Activated gamma-delta T cell (primary cell): Measurements from ENCODE around the gene ESR2.
"Not testable (repeated sequence)": the region's sequence is repeated elsewhere in the genome, so short reads cannot be mapped to it uniquely, and the experiment has no call there.

Source experiments
- DNase-seq: peaks from one replicate; lab custom pipeline; 2025; lab: John Stamatoyannopoulos, UW

Gene ESR2

DNA sequence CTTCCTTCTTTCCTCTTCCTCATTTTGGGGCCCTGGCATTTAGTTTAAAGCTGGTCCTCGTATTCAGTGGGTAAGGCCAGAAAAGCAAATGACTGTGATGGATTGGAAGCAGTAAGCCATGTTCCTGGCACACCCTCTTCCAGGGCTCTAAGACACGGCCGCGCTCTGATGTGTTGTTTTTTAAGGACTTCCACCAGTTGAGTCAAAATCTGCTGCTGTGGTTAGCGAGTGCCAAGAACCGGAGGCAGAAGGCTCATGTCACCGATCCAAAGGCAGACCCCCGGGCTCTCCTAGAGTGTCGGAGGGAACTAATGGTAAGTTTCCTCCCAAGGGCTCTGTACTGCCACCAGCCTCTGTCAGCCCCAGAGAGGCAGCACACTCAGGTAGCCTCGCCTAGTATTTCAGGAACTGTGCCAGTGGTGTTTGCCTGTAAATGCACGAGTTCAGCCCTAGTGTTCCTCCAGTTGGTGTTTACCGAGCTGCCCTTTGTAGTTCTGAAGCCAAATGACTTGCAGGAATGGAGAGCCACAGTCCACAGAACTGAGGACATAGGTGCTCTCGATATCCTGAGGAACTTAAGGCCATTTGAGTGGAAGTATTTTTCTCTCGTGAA, 72.7 kb downstream of the ESR2 start:
- no peak for DNase-seq

DNA sequence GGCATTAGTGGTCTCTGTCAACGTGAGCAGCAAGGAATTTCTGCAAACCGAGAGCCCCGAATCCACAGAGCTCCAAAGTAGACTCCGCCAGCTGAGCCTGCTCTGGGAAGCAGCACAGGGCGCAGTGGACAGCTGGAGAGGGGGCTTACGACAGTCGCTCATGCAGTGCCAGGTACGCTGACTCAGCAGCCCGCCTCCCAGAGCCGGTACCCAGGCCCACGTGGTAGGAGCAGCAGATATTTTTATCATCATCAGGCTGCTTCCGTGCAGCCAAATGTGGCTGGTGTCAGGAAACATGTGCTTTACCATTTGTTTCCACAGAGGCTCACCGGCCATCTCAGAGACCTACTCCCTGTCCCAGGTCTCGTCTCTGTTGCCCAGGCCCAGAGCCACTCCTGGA, 73.7 kb downstream of the ESR2 start:
- no peak for DNase-seq

DNA sequence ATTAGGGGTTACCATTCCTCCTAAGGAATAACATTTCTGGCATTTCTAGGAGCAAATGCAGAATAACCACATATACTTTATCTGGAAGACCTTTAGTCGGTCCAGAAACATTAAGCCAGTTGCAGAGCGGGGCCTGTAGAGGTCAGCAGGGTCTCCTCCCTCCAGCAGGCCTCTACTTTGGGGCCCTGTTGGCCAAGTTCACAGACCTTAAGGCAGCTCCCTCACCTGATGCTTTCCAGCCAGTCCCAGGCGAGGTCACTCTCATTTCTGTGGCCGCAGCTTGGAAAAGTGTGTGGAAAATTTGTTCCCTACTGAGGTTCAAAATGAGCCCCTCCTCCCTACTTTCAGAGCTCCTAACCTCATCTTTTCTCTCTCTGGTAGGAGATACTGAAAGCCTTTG, 74.1 kb downstream of the ESR2 start:
- no peak for DNase-seq

DNA sequence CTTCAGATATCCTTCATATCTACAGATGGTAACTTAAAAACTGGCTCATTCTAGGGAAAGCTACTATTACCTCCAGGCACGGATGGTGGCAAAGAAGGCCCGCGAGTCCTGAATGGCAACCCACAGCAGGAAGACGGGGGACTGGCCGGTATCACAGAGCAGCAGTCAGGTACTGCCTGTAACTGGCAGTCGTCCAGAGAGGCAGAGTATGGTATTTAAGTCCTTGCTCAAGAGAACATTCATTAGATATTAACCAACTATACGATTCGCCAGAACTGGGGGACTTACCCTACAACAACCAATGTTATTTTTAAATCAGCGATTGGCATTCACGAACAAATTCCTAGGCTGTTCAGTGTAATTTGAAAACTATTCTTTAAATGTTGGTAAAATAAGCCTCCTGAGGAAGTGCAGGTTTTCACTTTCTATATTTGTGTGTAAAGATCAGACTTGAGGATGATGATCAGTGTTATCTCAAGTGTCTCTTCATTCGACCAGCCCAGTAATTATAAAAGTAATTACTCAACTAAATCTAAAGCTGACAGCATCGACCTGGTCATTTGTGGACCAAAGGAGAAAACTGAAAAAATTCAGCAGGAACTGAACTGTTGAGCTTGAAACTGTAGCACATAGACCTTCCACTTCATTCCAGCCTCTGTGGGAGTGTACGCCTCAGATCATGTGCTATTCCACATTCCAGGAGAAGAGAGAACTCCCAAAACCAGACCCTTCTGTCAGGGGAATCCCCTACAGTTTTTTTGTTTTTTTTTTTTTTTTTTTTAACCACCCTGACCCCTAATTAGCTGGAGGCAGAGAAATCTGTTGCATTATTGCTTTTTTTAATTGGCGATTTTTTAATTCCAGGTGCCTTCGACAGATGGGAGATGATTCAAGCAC, 75.6 kb downstream of the ESR2 start:
- no peak for DNase-seq

DNA sequence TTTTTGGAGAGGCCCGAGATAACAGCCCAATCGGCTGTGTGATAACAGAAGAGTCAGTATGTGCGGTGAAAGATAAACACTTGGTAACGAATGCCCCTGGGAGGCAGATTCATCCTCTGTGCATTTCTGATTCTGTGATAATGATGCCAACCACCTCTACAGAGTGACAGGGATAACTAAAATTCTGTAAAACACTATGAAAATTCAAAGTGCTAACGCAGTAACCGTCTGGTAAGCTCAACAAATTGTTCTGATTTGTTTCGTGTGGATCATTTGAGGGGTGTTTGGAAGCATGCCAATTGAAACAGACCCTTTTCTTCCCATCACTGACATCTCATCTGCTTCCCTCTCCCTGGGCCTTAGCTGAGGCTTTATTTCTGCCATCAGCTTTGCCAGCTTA, 76.3 kb downstream of the ESR2 start:
- DNase-seq = no peak

DNA sequence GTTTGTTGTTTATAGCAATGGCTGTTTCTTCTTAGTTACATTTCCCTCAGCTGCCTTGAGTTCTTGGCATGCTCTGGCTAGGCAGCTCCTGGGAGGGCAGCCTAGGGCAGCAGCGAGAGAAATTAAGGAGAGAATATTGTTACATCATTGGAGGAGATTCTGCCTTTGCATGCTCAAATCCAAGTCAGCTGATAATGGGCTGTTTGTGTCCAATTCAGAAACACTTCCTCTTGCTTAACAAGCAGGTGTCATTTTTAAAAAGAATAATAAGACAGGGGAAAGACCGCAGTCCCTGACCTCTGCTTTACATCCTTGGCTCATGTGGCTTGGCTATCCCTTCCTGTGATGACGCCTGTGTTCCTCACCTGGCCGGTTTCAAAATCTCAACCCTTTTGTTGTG, 76.9 kb downstream of the ESR2 start:
- DNase-seq = no peak

DNA sequence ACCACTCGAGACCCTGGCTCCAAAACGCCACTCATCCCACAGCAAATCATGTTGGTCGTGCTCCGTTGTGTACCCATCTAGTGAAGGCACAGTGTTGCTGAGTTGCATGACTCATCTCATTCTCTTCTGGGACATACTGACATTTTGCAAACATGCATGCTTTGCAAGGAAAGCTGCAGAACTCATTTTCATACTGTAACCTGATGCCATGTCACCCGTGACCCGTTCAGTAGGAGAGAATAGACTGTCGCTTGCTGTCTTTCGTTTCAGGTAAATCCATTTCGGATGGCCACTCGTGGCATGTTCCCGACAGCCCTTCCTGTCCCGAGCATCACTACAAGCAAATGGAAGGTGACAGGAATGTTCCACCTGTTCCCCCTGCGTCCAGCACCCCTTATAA, 78.2 kb downstream of the ESR2 start:
- no peak for DNase-seq

DNA sequence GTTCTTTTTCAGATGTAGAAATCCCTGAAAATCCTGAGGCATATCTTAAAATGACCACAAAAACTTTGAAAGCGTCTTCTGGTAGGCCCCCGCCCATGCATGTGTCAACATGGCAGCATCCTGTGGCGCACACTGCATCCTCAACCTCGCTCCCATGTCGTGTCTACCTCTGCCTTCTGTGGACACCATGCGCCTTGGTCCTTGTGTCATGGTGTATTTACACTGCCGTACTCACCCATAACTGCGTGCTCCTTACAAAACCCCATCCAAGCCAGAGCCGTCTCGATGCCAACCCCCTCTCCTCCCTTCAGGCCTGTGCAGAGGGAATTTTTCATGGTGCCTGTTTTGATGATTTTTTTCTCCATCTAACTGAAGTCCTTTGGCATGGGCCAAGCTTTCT, 78.9 kb downstream of the ESR2 start:
- DNase-seq = no peak

DNA sequence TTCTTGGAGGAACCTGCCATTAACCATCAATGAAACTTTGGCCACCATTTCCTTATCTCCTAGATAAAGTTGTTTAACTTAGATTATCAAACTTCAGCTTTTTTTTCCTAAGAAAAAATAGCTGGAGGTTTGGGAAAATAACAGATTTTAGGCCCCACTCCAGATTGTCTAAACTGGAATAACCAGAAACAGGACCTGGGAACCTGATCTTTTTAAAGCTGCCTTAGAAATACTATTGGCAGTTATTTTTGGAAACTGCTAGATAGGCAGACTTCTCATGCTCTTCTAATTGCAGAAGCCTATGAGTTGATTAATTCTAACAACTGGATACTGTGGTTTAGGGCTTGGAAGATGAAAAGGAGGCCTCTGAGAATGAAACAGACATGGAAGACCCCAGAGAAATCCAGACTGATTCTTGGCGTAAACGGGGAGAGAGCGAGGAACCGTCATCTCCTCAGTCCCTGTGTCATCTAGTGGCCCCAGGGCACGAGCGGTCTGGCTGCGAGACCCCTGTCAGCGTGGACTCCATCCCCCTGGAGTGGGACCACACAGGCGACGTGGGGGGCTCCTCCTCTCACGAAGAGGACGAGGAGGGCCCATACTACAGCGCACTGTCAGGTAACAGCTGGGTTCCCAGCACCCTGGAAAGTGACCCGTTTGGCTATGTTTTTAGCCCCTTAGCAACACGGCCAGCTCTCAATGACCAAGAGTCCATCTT, 80.2 kb downstream of the ESR2 start:
- no peak for DNase-seq

DNA sequence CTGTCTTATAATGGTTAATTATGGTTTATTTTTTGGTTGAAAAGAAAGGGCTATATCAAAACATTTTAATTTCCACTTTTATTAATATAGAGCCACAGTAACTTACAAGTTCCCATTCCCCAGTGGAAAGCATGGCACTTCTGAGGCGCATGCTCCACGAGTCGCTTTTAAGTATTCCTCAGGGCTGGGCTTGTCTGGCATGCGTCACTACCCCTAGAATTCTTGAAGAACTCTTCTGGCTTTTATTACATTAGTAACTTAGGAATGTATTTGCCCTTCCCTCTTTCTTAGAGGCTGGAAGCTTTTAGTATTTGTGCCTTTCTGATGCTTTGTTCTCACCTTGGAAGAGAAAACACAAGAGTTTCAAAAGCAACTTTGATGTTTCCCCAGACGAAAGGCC, 81.1 kb downstream of the ESR2 start:
- DNase-seq = no peak

DNA sequence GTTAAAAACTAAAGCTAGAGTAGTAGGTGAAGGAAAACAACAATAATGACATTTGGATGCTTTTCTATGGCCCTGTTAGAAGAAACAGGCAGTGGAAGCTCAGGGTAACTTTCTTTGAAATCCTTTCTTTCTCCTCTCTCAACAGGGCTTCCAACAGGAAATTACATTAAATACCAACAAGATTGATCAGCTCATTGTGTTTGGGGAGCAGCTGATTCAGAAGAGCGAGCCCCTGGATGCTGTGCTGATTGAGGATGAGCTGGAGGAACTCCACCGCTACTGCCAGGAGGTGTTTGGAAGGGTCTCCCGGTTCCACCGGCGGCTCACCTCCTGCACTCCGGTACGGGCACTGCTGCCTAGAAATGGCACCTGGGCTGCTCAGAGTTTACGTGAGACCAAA, 81.5 kb downstream of the ESR2 start:
- DNase-seq = no peak

DNA sequence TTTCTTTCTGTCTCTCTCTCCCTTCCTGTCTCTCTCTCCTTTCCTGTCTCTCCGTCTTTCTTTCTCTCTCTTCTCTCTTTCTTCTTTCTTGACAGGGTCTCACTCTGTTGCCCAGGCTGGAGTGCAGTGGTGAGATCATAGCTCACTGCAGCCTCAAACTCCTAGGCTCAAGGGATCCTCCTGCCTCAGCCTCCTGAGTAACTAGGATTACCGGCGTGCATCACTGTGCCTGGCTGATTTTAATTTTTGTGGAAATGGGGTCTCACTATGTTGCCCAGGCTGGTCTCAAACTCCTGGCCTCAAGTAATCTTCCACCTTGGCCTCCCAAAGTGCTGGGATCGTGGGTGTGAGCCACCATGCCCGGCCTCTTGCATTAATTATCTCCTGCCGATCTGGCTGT, 83.3 kb downstream of the ESR2 start:
- DNase-seq = not testable (repeated sequence)

DNA sequence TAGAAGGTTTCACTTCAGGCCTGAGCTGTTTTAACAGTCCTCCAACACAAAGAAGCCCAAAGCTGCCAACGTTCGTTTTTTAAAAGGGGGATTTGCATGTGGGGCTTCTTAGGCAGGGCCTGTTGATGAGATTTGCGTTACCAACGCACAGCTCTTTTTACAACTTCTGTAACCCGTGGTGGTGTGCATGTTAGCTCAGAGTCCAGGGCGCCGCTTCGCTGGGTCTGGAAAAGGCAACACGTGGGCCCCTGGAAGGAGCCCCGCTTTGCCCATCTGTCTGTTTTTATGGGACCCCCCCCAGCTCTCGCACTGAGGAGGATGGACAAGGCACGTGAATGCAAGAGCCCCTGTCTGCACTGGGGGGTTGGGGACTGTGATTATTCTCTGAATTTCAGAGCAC, 84.0 kb downstream of the ESR2 start:
- DNase-seq = no peak

DNA sequence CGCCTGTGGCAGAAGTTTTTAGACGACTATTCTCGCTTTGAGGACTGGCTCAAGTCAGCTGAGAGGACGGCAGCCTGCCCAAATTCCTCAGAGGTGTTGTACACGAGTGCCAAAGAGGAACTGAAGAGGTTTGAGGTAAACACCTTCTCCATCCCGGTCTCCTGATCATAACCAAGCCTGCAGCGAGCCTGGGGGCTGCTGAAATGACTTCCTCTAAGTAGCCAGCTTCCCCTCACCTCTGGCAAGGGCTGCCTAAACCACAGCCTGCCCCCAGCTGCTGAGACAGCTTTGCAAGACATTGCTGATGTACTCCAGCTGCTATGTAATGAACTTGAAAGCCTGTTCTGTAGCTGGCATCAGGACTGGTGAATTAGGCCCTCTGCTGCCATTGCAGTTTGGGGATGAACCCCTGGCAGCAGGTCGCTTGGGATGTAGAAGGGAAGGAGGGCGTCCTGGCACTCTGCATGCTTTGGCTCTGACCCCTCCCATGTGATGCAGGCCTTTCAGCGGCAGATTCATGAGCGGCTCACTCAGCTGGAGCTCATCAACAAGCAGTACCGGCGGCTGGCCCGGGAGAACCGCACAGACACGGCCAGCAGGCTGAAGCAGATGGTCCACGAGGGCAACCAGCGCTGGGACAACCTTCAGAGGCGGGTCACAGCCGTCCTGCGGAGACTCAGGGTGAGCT, 84.6 kb downstream of the ESR2 start:
- no peak for DNase-seq

DNA sequence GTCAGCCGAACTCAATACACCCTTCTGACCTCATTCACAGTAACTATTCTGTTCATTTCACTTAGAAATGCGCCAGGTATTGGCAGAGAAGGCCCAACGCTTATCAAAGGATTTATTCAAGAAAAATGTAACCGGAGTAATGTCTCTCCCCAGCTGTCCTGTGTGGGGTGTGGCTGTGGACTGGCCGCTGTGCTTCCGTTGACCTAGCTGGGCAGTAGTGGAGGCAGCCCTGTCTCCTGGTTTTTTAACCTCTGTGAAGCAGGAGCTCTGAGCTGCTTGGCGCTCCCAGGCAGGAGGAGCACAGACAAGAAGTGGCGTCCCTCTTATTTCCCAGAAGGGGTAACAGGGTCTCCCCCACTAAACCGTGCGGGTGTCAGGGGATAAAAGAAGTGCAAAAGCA, 85.2 kb downstream of the ESR2 start:
- no peak for DNase-seq

DNA sequence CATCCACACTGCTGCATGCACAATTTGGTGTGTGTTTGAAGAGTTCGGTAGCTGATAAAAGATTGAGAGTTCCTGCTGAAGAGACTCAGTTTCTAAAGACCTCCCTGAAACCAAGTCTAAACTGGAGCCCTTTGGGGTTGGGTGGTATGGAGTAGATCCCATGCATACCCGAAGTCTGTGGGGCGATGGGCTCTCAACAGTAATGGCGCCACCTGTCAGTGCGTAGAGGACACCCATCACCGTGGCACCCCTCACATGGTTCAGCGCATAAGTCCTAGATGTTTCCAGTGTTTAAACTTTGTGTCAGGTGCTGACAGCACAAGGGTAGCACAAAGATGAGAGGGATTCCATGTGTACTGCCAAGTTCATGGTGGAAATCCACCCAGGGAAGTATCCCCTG, 85.9 kb downstream of the ESR2 start:
- no peak for DNase-seq

DNA sequence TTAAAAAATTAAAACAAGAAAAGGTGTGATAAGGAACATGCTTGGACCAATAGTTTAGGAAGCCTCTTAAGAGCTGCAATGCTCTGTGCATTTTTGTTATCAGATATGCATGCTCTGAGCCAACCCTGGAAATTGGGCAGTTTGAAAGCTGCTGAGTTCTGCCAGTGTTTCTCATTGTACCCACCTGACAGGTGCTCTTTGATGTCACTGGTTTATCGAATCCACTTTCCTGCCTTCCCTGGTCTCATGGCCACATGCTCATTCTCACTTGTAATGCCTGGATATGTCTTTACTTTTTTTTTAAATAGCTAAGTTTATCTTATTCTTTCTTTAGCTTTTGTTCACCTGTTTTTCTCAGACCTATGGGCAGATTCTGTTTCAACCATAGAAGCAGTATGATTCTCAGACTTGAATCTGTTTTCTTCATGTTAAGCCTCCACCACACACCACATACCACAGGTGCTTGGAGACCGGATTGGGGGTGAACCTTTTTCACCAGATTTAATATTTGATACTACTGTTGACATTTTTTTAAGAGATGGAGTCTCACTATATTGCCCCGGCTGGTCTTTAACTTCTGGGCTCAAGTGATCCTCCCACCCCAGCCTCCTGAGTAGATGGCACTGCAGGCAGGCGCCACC, 90.7 kb downstream of the ESR2 start:
- DNase-seq = no peak

DNA sequence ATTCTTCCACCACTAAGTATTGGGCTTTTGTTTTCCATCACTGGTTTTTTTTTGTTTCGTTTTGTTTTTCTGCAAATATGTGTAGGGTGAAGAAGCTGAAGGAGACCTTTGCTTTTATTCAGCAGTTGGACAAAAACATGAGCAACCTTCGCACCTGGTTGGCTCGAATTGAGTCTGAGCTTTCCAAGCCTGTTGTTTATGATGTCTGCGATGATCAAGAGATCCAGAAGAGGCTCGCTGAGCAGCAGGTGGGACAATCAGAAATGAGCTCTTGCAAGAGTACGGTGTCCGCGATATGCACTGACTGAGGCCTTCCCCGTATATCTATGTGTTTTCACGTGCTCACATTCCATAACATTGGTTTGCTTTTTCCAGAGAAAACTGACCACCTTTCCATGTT, 91.5 kb downstream of the ESR2 start:
- no peak for DNase-seq

DNA sequence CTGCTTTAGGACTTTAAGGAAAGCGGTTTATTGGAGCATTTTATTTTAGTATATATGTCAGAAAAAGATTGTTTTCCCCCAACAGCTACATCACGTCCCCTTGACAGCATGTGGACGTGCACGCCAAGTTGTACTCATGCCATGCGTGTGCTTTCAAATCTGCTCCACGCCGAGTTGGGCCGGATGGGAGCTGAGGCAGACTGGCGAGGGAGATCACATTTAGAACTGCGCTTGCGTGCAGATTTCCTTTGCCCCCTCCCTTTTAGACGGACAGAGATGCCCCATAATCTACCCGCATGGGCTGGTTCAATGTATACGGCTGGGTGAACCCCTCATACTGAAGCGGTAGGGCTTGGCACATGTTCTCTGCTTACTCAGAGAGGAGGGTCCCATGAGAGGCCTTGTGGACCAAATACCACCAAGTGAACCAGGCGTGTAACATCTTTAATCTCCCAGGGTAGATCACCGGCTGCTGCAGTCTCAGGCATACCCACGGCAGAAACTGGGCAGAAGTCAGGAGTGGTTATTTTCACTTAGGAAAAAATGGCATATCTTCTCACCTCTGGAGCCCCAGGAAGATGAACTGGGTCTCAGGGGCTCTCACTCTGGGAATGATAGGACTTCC, 92.1 kb downstream of the ESR2 start:
- no peak for DNase-seq

DNA sequence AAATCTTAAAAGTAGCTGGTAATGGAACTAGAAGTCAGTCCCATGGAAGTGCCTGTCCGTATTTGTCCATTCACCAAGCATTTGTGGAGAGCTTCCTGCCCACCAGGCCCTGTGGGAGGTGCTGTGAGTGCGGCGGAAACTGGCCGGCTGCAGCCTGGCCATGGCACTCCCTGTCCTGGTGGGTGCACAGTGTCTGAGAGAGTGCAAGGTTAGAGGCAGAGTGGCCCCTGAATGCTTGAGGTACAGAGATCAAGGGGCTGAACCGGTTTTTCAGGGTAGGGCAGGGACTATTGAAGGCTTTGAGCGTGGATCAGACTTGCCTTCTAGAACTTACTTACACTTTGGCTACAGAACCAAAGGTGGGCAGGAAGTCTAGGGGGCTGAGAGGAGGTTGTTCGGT, 92.9 kb downstream of the ESR2 start:
- no peak for DNase-seq

DNA sequence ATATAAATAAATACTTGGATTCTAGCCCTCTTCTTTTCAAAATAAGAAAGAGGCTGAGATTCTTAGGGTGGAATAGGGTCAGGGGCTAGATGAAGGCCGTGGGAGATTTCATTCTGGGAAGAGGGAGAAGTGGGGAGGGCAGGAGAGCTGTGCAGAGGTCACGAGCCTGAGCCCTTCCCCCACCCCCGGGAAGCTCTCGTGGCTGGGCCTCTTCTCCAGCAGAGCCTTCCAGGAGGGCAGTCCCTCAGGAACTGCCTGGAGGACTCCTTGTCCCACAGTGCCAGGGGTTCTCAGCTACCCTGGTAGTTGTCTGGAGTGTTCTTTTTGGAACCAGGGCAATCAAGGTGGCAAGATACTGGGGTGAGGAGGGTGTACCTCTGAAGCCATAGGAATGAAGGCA, 94.0 kb downstream of the ESR2 start:
- DNase-seq = no peak

DNA sequence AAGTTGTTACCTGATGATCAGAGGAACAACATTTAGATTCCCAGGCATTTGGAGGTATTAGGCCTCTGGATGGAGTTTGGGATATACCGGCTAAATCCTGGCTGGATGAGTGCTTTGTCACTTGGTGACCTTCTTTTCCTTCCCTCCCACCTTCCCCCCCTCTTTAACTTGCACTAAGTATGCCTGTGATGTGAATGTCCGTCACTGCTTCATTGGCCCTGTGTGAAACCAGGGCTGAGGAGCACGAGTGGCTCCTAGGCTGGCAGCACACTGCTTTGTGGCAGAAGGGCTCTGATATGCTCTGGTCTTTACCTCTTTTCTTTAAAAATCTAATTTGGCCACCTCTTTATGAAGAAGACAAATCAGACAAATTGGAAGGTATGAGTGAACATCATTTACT, 95.7 kb downstream of the ESR2 start:
- DNase-seq = no peak
